Subcutaneous preadipocyte (primary cell): Measurements from ENCODE around the gene ZNF385B. TPM values are rescaled to one million over a fixed set of nuclear protein-coding genes. Genes with fewer than 3 reads are reported as not detected.

Experiments used
- small RNA-seq: library from RNA; depleted of rRNA; stranded (forward); fragments of <200 nt; gene quantifications from one replicate; pipeline ENCODE3, GENCODE V24; 2012
- total RNA-seq: library from RNA; depleted of rRNA; stranded (reverse); fragments of >200 nt; gene quantifications from 2 replicates; pipeline ENCODE4 v1.2.3, GENCODE V29; 2012

Gene ZNF385B
- total RNA-seq = under 0.01 and 0.37 TPM in 2 replicates

GRCh38 chr2:179861416-179862067, at the start of gene ZNF385B:
TSS of gene ZNF385B (minus strand) at chr2:179861612.

Small RNA genes within 50 kb of the gene (small RNA-seq; reads per million reads assigned to genes)
- gene MIR1258 = not detected

Other genes starting within 250 kb of the ZNF385B start
- gene CWC22, start 145.7 kb upstream of the ZNF385B start, total RNA-seq = 14.7 and 17.6 TPM in 2 replicates